Brain microvascular endothelial cell (primary cell): Measurements from ENCODE around the gene SLC4A4.

Experiments used
- DNase-seq: peaks from one replicate; pipeline ENCODE4 v3.0.0-alpha.2; 2020
- H3K27ac ChIP-seq: fragments of 250-450 bp; sonication (Bioruptor Pico); 2 replicates; pipeline ENCODE4 v1.5.1; 2020; ENCODE audit warnings: mild to moderate bottlenecking, moderate library complexity
- H3K27me3 ChIP-seq: fragments of 250-450 bp; sonication (Bioruptor Pico); replicated peaks from 2 replicates; pipeline ENCODE4 v1.5.1; 2020; ENCODE audit warnings: mild to moderate bottlenecking
- H3K36me3 ChIP-seq: fragments of 250-450 bp; sonication (Bioruptor Pico); replicated peaks from 2 replicates; pipeline ENCODE4 v1.5.1; 2020; ENCODE audit warnings: mild to moderate bottlenecking
- H3K4me3 ChIP-seq: 2 replicates; pipeline ENCODE4 v1.5.1; 2011; ENCODE audit warnings: low read depth, mild to moderate bottlenecking, control low read depth, low read length, moderate library complexity
- in situ Hi-C: cut with HindIII; loops from 2 replicates; pipeline ENCODE4 v1.10.0; 2017; ENCODE audit warnings: low sequenced_read_pairs, low pct_ligation_motif_present
- TF ChIP-seq, protein P1 (sequence below): IDR thresholded peaks from 2 replicates; pipeline ENCODE4 v1.5.1; 2011; ENCODE audit warnings: low read depth, mild to moderate bottlenecking, moderate library complexity, low read length, control low read depth, inconsistent platforms; ENCODE audit errors: missing control alignments

The SLC4A4 gene

GRCh38 chr4:71417150-71417549 lies 78.3 kb downstream of the SLC4A4 start:
- Histone ChIP-seq H3K36me3 (no peaks in the 10 kb centered on the region), H3K27ac (no peak overlapping the region), H3K4me3 (no peak overlapping the region), H3K27me3 (no peaks in the 10 kb centered on the region)
- TF ChIP-seq, protein P1, sequence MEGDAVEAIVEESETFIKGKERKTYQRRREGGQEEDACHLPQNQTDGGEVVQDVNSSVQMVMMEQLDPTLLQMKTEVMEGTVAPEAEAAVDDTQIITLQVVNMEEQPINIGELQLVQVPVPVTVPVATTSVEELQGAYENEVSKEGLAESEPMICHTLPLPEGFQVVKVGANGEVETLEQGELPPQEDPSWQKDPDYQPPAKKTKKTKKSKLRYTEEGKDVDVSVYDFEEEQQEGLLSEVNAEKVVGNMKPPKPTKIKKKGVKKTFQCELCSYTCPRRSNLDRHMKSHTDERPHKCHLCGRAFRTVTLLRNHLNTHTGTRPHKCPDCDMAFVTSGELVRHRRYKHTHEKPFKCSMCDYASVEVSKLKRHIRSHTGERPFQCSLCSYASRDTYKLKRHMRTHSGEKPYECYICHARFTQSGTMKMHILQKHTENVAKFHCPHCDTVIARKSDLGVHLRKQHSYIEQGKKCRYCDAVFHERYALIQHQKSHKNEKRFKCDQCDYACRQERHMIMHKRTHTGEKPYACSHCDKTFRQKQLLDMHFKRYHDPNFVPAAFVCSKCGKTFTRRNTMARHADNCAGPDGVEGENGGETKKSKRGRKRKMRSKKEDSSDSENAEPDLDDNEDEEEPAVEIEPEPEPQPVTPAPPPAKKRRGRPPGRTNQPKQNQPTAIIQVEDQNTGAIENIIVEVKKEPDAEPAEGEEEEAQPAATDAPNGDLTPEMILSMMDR: no peak
- in situ Hi-C loops: no loop called here
- DNase-seq: no peak

GRCh38 chr4:71426381-71427042 lies 87.7 kb downstream of the SLC4A4 start:
- no peak for DNase-seq
- Histone ChIP-seq H3K36me3 (no peaks in the 10 kb centered on the region), H3K4me3 (no peak overlapping the region), H3K27me3 (no peaks in the 10 kb centered on the region), H3K27ac (no peak overlapping the region)
- in situ Hi-C loops: no loop called here
- TF ChIP-seq, protein P1: no peak

DNA sequence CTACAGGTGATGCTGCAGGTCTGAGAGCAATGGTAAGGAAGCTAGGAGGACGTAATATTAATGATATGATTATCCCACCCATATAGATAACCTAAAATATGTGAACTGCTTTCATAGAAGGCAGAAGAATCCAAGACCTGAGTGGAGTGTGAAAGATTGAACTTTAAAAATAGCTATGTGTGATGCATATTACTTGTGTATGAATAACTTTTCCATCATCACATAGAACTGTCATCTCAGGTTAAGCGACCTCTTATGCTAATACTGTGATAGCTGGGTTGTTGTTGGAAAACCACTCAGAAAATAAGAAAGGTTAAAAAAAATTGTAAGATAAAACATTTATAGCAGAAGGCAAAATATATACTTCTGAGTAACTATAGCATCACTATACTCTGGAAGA lies 90.3 kb downstream of the SLC4A4 start:
- in situ Hi-C loops: no loop called here
- no peak overlapping the region for H3K4me3 ChIP-seq
- DNase-seq: no peak
- H3K27ac ChIP-seq: no peak overlapping the region
- no peaks in the 10 kb centered on the region for H3K36me3 ChIP-seq
- H3K27me3 ChIP-seq: no peaks in the 10 kb centered on the region
- TF ChIP-seq, protein P1: no peak

- no peak for DNase-seq
- in situ Hi-C loops: no loop called here
- TF ChIP-seq, protein P1: no peak
- Histone ChIP-seq H3K27ac (no peak overlapping the region), H3K27me3 (no peaks in the 10 kb centered on the region), H3K4me3 (no peak overlapping the region), H3K36me3 (no peaks in the 10 kb centered on the region)
Measured at GRCh38 chr4:71429962-71430361, 91.1 kb downstream of the SLC4A4 start.

DNA sequence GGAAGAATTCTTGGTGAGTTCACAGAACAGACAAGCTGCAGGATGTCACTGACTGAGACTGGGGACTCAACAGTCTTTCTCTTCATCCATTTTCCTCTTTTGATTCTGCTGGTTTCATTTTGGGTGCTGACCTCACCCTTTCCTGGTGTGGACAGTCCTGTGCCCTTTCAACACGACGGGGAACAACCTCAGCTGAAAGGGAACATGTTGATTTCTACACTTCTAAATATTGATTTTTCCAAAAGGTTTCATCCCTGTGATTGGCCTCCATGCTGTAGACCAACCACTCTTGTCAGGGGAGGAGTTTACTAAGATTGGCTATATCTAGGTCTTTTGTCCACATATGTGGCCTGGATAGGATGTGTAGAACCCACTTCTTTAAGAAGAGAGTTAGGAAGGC lies 91.8 kb downstream of the SLC4A4 start:
- TF ChIP-seq, protein P1: no peak

DNA sequence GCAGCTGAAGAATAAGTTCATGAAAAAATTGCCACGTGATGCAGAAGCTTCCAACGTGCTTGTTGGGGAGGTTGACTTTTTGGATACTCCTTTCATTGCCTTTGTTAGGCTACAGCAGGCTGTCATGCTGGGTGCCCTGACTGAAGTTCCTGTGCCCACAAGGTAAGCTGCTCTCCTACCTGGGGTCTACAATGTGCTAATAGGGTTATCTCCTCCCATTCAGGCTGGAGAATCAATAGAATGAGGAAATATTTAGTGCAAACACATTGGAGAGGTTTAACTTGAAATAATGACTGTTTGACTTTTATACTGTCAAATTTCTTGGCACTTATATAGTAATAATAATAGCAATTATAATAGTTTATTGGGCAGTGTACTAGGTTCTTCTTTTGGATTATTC lies 101.8 kb downstream of the SLC4A4 start:
- no peaks in the 10 kb centered on the region for H3K27me3 ChIP-seq
- H3K4me3 ChIP-seq: no peak overlapping the region
- no peaks in the 10 kb centered on the region for H3K36me3 ChIP-seq
- DNase-seq: no peak
- H3K27ac ChIP-seq: no peak overlapping the region
- TF ChIP-seq, protein P1: no peak
- in situ Hi-C loops: no loop called here

More for the DNA sequence above, 91.8 kb downstream of the SLC4A4 start:
- no peaks in the 10 kb centered on the region for H3K27me3 ChIP-seq
- no peak for DNase-seq
- no peak overlapping the region for H3K4me3 ChIP-seq
- in situ Hi-C loops: no loop called here
- no peaks in the 10 kb centered on the region for H3K36me3 ChIP-seq
- no peak overlapping the region for H3K27ac ChIP-seq
